ENCODE results near the gene RPL23. TPM values are rescaled to one million over a fixed set of nuclear protein-coding genes. Genes with fewer than 3 reads are reported as not detected.

RPL23 gene
- polyA plus RNA-seq, 10 donors, result 2,560 to 3,456 (median 2,921) TPM

DNA sequence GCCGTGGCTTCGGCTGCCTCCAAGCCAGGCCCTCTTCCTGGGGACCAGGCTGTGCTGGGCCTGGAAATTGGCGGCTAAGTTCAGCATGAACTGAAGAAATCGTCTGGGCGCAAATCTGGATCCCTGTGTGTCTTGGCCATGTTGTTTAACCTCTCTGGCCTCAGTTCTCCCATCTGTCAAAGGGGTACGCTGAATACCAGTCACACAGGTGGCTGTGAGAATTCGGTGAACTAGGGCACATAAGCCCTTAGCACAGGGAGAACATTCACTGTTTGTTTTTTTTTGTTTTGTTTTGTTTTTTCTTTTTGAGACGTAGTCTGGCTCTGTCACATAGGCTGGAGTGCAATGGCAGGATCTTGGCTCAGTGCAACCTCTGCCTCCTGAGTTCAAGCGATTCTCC is 35.3 kb upstream of the RPL23 start:
- no peak for DNase-seq

- DNase-seq, result no peak
These were observed 33.1 kb upstream of the RPL23 start for GRCh38 chr17:38886643-38887010.

DNA sequence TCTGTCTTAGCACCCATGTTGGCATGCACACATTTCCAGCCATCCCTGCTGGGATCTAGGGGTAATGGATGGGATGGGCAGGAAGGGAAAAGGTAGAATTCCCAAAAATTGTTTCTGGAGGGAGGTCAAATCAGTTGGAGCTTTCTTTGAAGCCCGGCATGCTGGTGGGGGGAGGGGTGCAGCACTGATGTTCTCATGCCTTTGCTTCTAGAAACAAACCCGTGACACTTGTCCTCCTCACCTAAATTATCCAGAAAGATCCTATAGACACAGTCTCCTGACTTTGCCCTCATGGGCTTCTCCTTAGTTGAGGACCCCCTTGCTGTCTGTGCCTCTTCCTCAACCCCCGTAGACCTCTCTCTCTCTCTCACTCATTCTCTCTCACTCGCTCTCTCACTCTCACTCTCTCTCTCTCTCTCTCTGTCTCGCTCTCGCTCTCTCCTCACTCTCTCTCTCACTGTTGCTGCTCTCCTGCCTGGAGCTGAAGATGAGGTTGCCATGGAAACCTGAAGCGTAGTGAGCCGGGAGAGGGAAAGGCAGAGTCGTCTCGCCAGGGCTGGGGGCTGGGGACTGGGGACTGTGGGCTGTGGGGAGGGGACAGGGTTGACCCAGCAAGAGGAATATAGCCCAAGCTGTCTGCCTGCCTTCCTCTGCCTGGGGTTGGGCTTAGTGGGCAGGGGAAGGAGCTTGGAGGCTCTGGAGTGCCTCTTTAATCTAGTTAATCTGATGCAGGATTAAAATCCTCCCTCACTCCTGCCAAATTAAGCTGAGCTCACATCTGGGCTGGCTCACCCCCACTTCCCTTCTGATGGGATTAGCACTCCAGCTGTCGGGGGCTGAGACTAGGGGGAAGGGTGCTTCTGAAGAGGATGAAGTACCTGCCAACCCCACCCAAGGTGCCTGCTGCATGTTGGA is 32.5 kb upstream of the RPL23 start:
- peak in 1 of 3 donors; percentile 55 for DNase-seq

DNA sequence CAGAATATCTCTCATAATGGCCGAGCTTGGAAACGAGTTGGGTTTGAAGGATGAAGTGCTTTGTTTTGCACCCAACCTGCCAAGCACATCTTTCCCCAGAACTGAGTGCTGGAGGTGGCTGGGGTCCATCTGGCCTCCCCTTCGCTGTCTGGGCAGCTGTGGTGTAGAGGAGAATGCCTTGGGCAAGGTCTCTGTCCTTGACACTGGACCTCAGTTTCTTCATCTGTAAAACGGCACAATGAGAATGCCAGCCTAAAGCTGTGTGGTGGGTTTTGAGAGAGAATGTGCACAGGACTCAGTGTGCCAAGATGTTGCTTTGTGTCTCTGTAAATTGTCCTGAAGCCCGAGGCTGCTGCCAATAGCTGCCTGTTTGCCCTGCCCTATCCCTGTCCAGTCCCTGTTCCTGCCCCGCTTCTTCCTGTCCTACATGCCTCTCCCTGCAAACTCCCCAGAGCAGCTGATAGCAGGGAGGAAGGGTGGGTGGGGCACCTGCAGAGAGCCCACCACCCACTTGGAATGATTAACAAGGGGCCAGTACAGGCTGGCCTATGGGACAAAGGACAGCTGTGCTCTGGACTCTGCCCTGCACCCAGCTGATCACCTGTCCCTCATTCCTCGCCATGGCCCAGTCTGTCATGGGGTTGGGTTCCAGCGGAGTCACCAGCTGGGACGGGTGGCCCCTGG is 31.7 kb upstream of the RPL23 start:
- DNase-seq, result no peak

DNA sequence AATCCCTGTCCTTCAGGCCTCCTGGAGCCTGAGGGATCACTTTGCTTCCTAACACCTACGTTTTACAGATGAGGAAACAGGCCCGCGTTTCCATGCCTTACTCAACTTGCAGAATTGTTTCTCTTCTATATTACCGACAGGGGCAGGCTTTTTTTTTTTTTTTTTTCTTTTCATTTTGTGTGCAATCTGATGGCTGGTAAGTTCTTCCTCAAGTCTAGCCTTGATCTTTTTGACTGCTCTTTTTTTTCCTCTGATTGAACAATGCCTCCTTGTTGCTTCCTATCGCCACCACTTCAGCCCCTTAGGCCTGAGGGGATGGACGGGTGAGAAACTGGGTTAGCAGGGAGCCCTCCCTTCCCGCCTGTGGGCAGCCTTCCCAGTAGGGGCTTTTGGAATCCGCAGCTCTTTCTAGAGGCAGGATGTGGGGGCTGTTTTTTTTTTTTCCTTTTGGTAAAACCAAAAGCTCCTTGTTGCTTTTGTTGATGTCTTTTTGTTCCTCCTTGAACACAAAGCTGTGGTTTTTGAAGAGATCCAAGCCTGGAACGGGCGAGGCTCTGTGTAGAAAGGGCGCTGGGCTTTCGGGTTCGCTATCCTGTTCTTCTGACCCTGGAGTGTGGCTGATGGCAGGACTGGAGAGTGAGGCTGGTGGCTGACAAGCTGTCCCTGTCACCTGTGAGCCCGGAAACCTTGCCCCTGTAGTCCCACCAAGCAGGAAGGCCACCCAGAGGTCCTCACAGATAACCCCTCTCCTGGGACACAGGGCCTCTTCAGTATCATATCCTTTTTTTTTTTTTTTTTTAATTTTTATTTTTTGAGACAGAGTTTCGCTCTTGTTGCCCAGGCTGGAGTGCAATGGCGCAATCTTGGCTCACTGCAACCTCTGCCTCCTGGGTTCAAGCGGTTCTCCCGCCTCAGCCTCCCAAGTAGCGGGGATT is 30.3 kb upstream of the RPL23 start:
- DNase-seq, result no peak

- DNase-seq, result no peak
These were observed 29.3 kb upstream of the RPL23 start for GRCh38 chr17:38882870-38883269.

DNA sequence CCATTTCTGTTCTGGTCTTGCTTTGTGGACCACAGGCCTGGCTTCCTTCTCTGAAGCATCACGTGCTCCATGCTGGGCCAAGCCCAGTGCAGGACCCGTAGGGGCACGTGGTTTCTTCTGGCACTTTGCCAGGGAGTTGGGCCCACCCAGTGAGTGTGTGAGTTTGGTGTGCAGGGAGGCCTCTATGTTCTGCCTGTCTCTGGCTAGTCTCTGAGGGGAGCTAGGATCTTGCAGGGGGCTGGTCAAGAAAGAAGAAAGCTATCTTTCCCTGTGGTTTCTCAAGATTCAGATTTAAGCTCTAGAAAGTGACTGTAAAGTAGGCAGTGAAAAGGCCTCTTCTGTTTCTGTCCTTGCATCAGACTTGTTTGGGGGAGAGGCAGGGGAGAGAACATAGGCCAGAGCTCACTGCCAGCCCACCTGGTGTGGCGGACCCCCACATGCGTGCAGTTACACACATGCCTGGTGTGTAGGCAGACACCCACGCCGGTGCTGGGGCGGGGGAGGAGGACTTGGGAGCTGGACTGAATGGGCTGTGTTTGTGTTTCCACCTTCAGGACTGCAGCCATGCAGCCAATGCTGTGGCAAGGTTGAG is 28.2 kb upstream of the RPL23 start:
- peak in 2 of 3 donors; percentile 75 to 86 for DNase-seq

DNA sequence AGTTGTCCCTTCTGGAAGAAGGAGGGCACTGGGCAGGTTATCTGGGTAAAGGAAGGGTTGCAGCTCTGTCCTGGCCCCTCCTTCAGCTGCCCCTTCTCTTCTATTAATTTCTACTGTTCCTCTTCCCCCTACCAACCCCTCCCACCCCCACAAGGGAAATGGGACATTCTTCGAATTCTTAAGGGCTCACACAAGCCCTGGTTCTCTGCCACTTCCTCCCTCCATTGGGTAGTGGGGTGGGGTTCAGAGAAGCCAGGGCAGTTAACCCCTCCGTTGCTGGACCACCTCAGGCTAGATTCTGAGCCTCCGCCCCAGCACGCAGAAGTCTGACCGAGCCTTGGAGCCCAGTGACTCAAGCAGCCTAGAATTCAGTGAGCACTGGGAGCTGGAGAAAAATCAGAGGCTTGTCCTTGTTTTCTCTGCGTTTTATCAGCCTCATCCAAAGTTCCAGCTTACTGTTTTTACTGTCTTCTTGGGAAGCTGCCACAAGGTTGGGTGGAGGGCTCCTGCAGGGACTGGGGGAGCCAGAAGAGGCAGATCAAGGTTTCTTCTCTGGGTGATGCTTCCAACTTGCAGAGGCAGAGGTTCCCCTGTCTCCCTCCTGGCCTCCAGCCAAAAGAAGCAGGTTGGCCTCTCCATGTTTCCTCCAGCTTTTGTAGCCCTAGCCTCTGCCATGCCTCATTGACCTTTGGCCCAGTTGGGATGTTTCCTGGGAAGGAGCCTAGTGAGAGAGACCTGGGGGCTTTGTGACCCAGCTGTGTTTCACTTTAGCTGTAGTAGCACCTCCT is 26.6 kb upstream of the RPL23 start:
- DNase-seq, result peak; percentile 75 to 89 (median 86)

DNA sequence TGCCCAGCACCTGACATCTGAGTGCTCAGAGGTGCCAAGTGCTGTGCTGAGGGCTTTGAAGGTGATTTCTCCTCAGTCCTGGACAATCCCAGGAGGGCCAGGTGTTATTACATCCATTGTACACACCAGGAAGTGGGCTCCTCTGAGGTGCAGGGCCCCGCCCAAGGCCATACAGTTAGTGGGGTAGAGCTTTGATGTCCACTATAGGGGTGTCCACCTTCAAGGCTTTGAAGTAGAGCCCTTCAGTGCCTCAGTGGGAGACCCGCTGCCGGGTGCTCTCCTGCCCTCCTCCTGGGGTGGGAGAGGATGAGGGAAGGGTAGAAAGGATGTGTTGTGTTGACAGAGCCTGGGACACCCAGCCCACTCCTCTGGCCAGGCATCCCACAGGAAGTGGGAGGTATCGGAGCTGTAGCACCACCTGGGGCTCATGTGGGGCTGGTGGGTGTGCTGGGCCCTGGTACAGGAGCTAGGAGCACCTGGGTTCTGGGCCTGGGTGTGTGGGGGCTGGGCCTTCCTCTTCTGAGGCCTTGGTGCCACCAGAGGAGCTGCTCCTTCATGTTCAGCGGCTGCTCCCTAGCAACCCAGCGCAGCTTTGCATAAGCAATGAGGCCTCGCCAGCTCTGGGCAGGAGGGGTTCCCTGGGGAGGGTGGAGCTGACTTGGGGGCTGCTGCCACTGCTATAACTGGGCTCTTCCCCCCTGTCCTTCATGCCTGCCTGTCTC is 23.8 kb upstream of the RPL23 start:
- no peak for DNase-seq

GRCh38 chr17:38875477-38876075 is 22.1 kb upstream of the RPL23 start:
- no peak for DNase-seq

DNA sequence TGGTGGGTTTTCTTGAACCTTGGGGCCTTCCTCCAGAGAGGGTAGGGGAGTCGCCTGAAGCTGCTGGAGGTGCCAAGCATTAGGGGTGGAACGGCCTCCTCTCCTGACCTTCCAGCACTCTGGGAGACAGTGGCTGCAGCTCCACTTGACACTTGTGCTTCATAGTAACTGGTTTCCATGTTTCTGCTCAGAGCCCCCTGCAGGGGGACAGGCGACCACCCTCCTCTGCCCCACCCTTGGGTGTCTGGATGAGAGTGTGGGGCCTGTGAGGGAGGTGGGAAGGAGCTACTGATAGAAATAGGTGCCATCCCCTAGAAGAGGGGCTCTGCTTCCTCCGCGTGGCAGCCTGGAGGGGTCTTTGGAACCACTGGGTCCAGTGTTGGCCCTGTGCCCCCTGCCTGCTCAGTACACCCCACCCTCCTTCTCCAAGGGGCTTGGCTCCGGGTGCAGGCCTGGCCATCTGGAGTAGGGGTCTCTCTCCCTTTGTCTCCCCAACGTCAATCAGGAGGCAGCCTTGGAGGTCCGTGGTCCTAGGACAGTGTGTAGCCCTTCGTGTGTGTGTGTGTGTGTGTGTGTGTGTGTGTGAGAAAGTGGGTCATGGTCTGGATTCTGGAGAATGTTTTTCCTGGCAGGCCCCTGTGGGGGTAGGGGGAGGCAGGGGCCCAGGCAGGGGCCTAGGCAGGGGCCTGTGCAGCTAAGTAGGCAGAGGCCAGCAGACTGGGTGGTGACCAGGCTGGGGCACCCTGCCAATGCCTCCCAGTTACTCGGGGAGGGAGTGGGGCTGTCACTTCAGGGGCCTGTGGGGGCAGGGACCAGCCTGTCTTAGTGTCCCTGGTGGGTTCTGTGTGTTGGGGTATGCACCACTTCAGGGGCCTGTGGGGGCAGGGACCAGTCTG is 21.2 kb upstream of the RPL23 start:
- DNase-seq, result no peak

GRCh38 chr17:38873640-38874380 is 20.3 kb upstream of the RPL23 start:
- no peak for DNase-seq

DNA sequence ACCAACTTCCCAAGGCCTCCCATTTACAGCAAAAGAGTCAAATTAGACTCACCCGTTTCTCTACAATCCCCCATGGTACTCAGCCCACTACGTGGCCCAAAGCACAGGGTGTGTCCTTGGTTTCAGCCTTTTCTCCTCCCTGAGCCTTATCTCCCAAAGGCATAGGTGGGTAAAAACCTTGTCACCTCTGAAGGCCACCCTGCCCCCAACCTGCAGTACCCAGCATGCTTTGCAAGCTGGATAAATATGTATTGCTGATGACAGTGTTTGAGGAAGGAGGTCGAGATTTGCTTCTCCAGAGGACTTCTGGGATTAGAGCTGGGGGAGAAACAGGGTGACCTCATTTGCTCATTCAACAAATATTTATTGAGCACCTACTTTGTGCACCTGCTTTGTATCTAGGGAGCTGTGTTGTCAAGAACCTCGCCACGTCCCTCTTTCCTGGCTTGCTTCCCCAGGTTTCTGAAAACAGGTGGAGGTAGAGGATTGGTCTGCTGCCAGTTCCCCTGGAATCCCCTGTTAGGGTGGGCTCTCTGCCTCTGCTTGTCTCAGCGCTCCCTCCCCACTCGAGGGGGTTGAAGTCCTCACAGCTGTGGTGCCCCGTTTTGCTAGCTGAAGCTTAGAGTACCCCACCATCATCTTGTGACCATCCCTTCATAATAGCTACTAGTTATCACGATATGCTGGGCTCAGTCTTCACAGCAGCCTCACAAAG is 19.3 kb upstream of the RPL23 start:
- no peak for DNase-seq

DNA sequence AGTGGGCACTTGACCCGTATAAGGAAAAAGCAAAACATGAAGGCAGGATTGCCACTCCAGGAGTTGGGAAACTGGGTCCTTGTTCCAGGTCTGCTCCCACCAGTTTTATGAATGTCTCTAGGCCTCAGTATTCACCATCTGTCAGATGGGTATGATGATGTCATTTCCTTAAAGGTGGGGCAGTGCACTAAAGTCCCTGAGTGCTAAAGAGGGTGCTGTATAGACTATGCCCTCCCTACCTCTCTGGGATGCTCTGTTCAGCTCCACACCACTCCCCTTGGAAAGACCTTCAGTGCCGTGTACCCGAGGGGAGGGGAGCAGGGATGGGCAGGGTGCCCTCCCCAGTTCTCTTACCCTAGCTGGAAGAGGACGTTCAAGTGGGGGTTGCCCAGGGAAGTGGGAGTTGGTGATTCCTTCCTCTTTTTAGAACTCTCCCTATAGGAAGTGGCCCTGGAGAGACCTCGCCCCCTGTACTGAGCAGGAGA is 18.5 kb upstream of the RPL23 start:
- DNase-seq, result no peak

GRCh38 chr17:38871247-38872015 is 17.9 kb upstream of the RPL23 start:
- peak in 2 of 3 donors; percentile 45 to 56 for DNase-seq

Measured in muscle of back (tissue), 11 donors.